Measurements from ENCODE around the gene JAZF1. TPM values are rescaled to one million over a fixed set of nuclear protein-coding genes. Genes with fewer than 3 reads are reported as not detected.

The JAZF1 gene
- polyA plus RNA-seq, 1 experiment = 18.0 TPM

DNA sequence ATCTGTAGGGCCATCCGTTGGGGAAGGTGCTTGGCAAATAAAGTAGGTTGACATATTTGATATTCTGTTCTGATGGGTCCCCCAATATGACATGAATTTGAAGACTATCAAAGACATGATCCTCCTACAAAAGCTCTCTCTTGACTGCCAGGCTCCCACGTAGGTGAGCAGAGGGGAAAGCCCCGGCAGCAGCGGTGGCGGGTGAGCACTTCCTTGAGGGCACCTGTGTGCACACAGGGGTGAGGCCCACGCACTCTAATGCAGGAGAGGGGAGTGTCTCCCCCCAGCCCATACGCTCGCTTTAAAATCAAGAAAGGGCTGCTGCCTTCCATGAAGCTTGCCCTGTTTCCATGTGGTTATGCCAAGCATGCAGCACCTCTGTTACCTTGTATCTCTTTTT is 340.3 kb downstream of the JAZF1 start:
- Histone ChIP-seq H3K4me3 (ENCODE audit: low read depth, low read length) (no peak overlapping the region), H3K27me3 (ENCODE audit: control insufficient read depth, insufficient read depth, low read length) (no peaks in the 10 kb centered on the region), H3K9me3 (ENCODE audit: control insufficient read depth, insufficient read depth, low read length) (no peaks in the 10 kb centered on the region), H3K27ac (ENCODE audit: low read depth, low read length) (no peak overlapping the region)
- no peak for DNase-seq (ENCODE audit: low read depth, low spot score)
- ChIA-PET CTCF (interaction anchor here (1.1 kb wide), 1 partner anchor 254 kb away, joined by 3 read pairs; no protein-coding TSS in a partner anchor), POLR2A (no interaction called here)
- TF ChIP-seq, protein P1, sequence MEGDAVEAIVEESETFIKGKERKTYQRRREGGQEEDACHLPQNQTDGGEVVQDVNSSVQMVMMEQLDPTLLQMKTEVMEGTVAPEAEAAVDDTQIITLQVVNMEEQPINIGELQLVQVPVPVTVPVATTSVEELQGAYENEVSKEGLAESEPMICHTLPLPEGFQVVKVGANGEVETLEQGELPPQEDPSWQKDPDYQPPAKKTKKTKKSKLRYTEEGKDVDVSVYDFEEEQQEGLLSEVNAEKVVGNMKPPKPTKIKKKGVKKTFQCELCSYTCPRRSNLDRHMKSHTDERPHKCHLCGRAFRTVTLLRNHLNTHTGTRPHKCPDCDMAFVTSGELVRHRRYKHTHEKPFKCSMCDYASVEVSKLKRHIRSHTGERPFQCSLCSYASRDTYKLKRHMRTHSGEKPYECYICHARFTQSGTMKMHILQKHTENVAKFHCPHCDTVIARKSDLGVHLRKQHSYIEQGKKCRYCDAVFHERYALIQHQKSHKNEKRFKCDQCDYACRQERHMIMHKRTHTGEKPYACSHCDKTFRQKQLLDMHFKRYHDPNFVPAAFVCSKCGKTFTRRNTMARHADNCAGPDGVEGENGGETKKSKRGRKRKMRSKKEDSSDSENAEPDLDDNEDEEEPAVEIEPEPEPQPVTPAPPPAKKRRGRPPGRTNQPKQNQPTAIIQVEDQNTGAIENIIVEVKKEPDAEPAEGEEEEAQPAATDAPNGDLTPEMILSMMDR (IDR thresholded peaks at IDR 0.05; ENCODE audit: low read depth, low read length) = no peak

DNA sequence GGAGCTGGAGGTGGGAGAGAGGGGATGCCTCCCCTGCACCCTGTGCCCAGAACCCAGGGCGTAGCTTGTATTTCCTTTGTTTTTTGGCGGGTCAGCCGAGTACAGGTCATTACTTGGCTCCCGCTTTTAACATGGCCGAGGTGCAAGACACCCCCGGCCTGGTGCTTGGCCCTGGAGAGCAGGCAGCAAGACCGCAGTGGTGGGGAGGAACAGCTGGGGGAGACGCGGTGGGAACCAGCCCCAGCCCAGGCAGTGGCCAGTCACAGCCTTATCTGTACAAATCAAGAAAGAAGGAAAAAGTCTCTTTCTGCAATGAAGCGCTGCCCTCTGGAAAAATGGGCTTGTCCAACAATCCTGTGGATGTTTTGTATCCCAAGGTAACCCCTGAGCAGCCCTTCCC is 341.5 kb downstream of the JAZF1 start:
- TF ChIP-seq, protein P1 (IDR thresholded peaks at IDR 0.05; ENCODE audit: low read depth, low read length) = no peak
- no peak for DNase-seq (ENCODE audit: low read depth, low spot score)
- no peaks in the 10 kb centered on the region for H3K27me3 ChIP-seq (ENCODE audit: control insufficient read depth, insufficient read depth, low read length)
- H3K9me3 ChIP-seq (ENCODE audit: control insufficient read depth, insufficient read depth, low read length) = no peaks in the 10 kb centered on the region
- ChIA-PET POLR2A (no interaction called here), CTCF (interaction anchor here (0.7 kb wide), 1 partner anchor 643 kb away, joined by 3 read pairs; no protein-coding TSS in a partner anchor)
- H3K4me3 ChIP-seq (ENCODE audit: low read depth, low read length) = no peak overlapping the region
- H3K27ac ChIP-seq (ENCODE audit: low read depth, low read length) = no peak overlapping the region

DNA sequence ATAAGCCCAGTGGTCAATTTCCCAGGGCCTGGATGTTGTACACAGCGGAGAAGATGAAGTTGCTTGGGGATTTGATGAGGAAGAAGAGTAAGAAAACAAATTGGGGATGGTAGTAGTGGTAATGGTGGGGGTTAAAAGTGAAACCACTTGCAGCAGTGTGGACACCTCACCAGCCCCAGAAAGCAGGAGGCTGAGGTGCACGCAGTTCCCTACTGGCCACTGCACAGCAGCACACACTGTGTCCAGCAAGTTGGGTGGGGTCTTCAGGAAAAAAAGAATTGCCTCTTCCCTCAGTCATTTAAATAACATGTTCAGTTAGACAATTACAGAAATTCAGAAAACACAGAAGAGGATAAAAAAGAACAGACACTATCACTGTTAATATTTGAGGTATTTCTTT is 344.1 kb downstream of the JAZF1 start:
- Histone ChIP-seq H3K27ac (ENCODE audit: low read depth, low read length) (no peak overlapping the region), H3K4me3 (ENCODE audit: low read depth, low read length) (no peak overlapping the region), H3K27me3 (ENCODE audit: control insufficient read depth, insufficient read depth, low read length) (no peaks in the 10 kb centered on the region), H3K9me3 (ENCODE audit: control insufficient read depth, insufficient read depth, low read length) (no peaks in the 10 kb centered on the region)
- TF ChIP-seq, protein P1 (IDR thresholded peaks at IDR 0.05; ENCODE audit: low read depth, low read length) = no peak
- ChIA-PET POLR2A (no interaction called here), CTCF (interaction anchor here (1.2 kb wide), 1 partner anchor 257 kb away, joined by 6 read pairs; no protein-coding TSS in a partner anchor)
- no peak for DNase-seq (ENCODE audit: low read depth, low spot score)

DNA sequence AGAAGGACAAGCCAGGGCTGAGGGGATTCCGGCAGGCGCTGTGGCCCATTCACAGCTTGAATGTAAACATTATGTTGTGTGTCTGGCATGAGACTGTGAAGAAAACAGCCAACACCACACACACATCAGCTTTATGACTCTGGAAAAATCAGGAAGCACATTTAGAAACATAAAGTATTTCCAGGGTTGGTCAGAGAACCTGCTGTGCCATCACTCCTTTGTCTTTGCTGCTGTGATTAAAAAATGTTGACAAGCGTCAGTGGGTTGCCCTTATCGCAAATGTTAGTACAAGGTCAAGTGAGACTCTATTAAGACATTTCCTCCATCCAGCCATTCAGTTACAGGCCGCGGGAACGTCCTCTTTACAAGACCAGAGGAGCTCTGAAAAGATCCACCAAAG is 345.2 kb downstream of the JAZF1 start:
- ChIA-PET POLR2A (no interaction called here), CTCF (interaction anchor here (1.2 kb wide), 1 partner anchor 258 kb away, joined by 6 read pairs; no protein-coding TSS in a partner anchor)
- Histone ChIP-seq H3K4me3 (ENCODE audit: low read depth, low read length) (no peak overlapping the region), H3K27me3 (ENCODE audit: control insufficient read depth, insufficient read depth, low read length) (no peaks in the 10 kb centered on the region), H3K27ac (ENCODE audit: low read depth, low read length) (no peak overlapping the region), H3K9me3 (ENCODE audit: control insufficient read depth, insufficient read depth, low read length) (no peaks in the 10 kb centered on the region)
- no peak for DNase-seq (ENCODE audit: low read depth, low spot score)
- TF ChIP-seq, protein P1 (IDR thresholded peaks at IDR 0.05; ENCODE audit: low read depth, low read length) = no peak

DNA sequence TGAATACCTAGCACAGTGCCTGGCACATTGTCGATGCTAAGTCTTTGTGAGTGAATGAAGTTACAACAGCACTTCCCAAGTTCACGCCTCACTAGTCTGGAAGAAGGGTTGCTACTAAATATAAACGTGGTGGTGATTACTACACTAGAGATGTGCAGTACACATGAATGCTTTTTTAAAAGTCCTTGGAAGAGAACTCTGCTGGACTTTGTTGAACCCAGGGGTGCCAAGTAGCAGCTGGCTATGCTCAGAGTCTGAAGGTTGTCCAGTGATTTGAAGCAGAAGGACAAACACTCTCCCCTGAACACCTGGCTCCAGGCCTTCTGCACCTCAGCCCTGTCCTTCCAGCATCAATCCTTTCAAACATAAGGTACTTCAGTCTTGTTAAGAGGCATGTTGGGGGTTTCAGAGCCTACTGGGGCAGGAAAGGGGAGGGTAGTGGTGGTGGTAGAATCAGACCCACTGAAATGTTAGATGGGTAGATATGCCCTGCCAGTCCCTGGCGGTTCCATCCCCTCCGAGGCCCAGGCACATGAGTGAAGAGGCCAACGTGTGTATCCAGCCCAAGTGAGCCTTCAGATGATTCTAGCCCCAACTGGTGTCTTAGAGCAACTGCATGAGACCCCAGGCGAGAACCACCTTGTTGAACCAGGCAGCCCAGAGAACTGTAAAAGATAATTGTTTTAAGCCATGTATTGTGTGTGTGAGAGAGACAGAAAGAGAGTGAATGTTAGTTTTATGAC is 346.2 kb downstream of the JAZF1 start:
- no peak overlapping the region for H3K4me3 ChIP-seq (ENCODE audit: low read depth, low read length)
- H3K9me3 ChIP-seq (ENCODE audit: control insufficient read depth, insufficient read depth, low read length) = no peaks in the 10 kb centered on the region
- DNase-seq (ENCODE audit: low read depth, low spot score) = no peak
- no peak overlapping the region for H3K27ac ChIP-seq (ENCODE audit: low read depth, low read length)
- ChIA-PET CTCF (interaction anchor here (0.5 to 1.3 kb wide), 3 partner anchors 186 to 262 kb away, joined by 3 read pairs; no protein-coding TSS in a partner anchor), POLR2A (no interaction called here)
- TF ChIP-seq, protein P1 (IDR thresholded peaks at IDR 0.05; ENCODE audit: low read depth, low read length) = no peak
- no peaks in the 10 kb centered on the region for H3K27me3 ChIP-seq (ENCODE audit: control insufficient read depth, insufficient read depth, low read length)

Data from AG04450 (cell line).